GM12878 (cell line): ENCODE data around the gene MSH3. TPM values are rescaled to one million over a fixed set of nuclear protein-coding genes. Genes with fewer than 3 reads are reported as not detected.

ENCODE experiments used
- ATAC-seq: fragments of 200-7000 bp; cut with Tn5 transposase; 3 replicates; pipeline ENCODE4 v1.9.1; 2020; ENCODE audit warnings: mild to moderate bottlenecking, moderate library complexity
- BruUV-seq: library from RNA; stranded (reverse); fragments of 400-500 nt; replicated peaks from 2 replicates; lab custom pipeline; 2021; lab: Mats Ljungman, UMichigan
- CTCF ChIA-PET: fragments of 300-600 bp; sonication (Branson Sonifier 250); formaldehyde crosslinking; extraction: SDS; loops from one replicate; lab custom pipeline; 2021; ENCODE audit warnings: inconsistent platforms; lab: Yijun Ruan, JAX
- POLR2A ChIA-PET: fragments of 350-600 bp; formaldehyde crosslinking; extraction: SDS; loops from one replicate; lab custom pipeline; 2021; ENCODE audit warnings: inconsistent platforms; lab: Charles Lee
- RAD21 ChIA-PET: fragments of 300-600 bp; sonication (Branson Sonifier 250); formaldehyde crosslinking; loops from one replicate; lab custom pipeline; 2023; ENCODE audit warnings: antibody characterized with exemption; ENCODE audit not compliant: unreplicated experiment; lab: Charles Lee
- SMC1A ChIA-PET: fragments of 300-600 bp; sonication (Branson Sonifier 250); formaldehyde crosslinking; loops from one replicate; lab custom pipeline; 2023; ENCODE audit not compliant: unreplicated experiment, uncharacterized antibody; lab: Charles Lee
- DNase-seq: peaks from one replicate; pipeline ENCODE4 v3.0.0-alpha.2; 2011; ENCODE audit warnings: low read depth, low spot score
- FAIRE-seq: peaks from 3 replicates; lab custom pipeline; 2011; peaks lifted over from hg19 to GRCh38; lab: Jason Lieb, UNC
- H2AFZ ChIP-seq: 2 replicates; pipeline ENCODE4 v1.6.0; 2011; ENCODE audit warnings: low read depth, low read length, control low read depth; ENCODE audit not compliant: control insufficient read depth
- H3K27ac ChIP-seq: 2 replicates; pipeline ENCODE4 v1.5.1; 2011; ENCODE audit warnings: control low read depth; ENCODE audit not compliant: control insufficient read depth, insufficient read depth
- H3K27me3 ChIP-seq, 2 experiments: replicated peaks in 1 of 2; 2 replicates each; pipeline versions ENCODE4 v1.6.0 to v1.6.1; 2011; ENCODE audit warnings: low read length in 1 of 2; ENCODE audit not compliant: control insufficient read depth in 2 of 2, insufficient read depth in 2 of 2
- H3K36me3 ChIP-seq, 2 experiments: 2 replicates each; pipeline ENCODE4 v1.5.1; 2011; ENCODE audit warnings: low read length in 1 of 2; ENCODE audit not compliant: control insufficient read depth in 2 of 2, insufficient read depth in 2 of 2
- H3K4me1 ChIP-seq: 2 replicates; pipeline ENCODE4 v1.6.1; 2011; ENCODE audit warnings: mild to moderate bottlenecking, low read length, moderate library complexity, mixed read lengths; ENCODE audit not compliant: control insufficient read depth, insufficient read depth
- H3K4me2 ChIP-seq: 2 replicates; pipeline ENCODE4 v1.6.0; 2011; ENCODE audit warnings: control low read depth; ENCODE audit not compliant: control insufficient read depth, insufficient read depth
- H3K4me3 ChIP-seq: fragments of 200-600 bp; sonication (generic); 2 replicates; pipeline ENCODE4 v1.5.1; 2016
- H3K79me2 ChIP-seq: 2 replicates; pipeline ENCODE4 v1.6.0; 2011; ENCODE audit warnings: low read length; ENCODE audit not compliant: control insufficient read depth, insufficient read depth
- H3K9ac ChIP-seq: 2 replicates; pipeline ENCODE4 v1.8.0; 2011; ENCODE audit warnings: low read length, control low read depth, mixed read lengths; ENCODE audit not compliant: control insufficient read depth, insufficient read depth
- H3K9me3 ChIP-seq: replicated peaks from 3 replicates; pipeline ENCODE4 v1.5.1; 2011; ENCODE audit warnings: mild to moderate bottlenecking, low read length; ENCODE audit not compliant: control insufficient read depth, insufficient read depth
- H4K20me1 ChIP-seq: 2 replicates; pipeline ENCODE4 v1.6.0; 2011; ENCODE audit not compliant: control insufficient read depth, insufficient read depth
- CBFB ChIP-seq: IDR thresholded peaks from 2 replicates; pipeline ENCODE4 v1.6.1; 2016; ENCODE audit warnings: antibody characterized with exemption, low read depth
- CEBPB ChIP-seq, 2 experiments: fragments of 150-350 bp in 1 of 2; IDR thresholded peaks; 2 replicates each; pipeline ENCODE4 v1.6.1; 2012 to 2014; ENCODE audit warnings: low read depth in 2 of 2, low read length in 2 of 2, borderline replicate concordance in 1 of 2, inconsistent platforms in 1 of 2
- CEBPZ ChIP-seq: fragments of 150-350 bp; IDR thresholded peaks from 2 replicates; pipeline ENCODE4 v1.6.1; 2016; ENCODE audit warnings: low read depth, low read length
- CHD4 ChIP-seq: fragments of 200-600 bp; sonication (generic); IDR thresholded peaks from 2 replicates; pipeline ENCODE4 v1.6.1; 2016; ENCODE audit warnings: mild to moderate bottlenecking
- CTCF ChIP-seq, 3 experiments: IDR thresholded peaks in 2 of 3; conservative IDR thresholded peaks in 1 of 3; 2 replicates each; pipeline ENCODE4 v1.5.1; 2011; ENCODE audit warnings: low read depth in 3 of 3, low read length in 3 of 3, mild to moderate bottlenecking in 3 of 3, control low read depth in 2 of 3, moderate library complexity in 2 of 3, inconsistent platforms in 1 of 3, mixed read lengths in 1 of 3; ENCODE audit not compliant: control insufficient read depth in 2 of 3, insufficient read depth in 1 of 3; ENCODE audit errors: extremely low read depth in 1 of 3
- ELK1 ChIP-seq: IDR thresholded peaks from 2 replicates; pipeline ENCODE4 v1.6.1; 2012; ENCODE audit warnings: low read depth, low read length, improper control_type of control experiment
- IKZF2 ChIP-seq, 2 experiments: fragments of 450-650 bp; IDR thresholded peaks; 2 replicates each; pipeline ENCODE4 v1.6.1; 2017; ENCODE audit warnings: mild to moderate bottlenecking in 2 of 2, moderate library complexity in 2 of 2
- KAT2A ChIP-seq: conservative IDR thresholded peaks from 2 replicates; pipeline ENCODE4 v1.6.1; 2011; ENCODE audit warnings: low read depth, low read length; ENCODE audit not compliant: control insufficient read depth
- SMAD1 ChIP-seq: fragments of 450-650 bp; IDR thresholded peaks from 2 replicates; pipeline ENCODE4 v1.6.1; 2018; ENCODE audit warnings: mild to moderate bottlenecking, low read depth; ENCODE audit not compliant: partially characterized antibody
- SP1 ChIP-seq: IDR thresholded peaks from one replicate; pipeline ENCODE4 v1.6.1; 2011; ENCODE audit warnings: low read depth, low read length
- TARDBP ChIP-seq: IDR thresholded peaks from 2 replicates; pipeline ENCODE4 v1.6.1; 2016; ENCODE audit warnings: borderline replicate concordance
- TCF7 ChIP-seq: IDR thresholded peaks from 2 replicates; pipeline ENCODE4 v1.6.1; 2014; ENCODE audit warnings: antibody characterized with exemption, borderline replicate concordance
- ZNF207 ChIP-seq: fragments of 450-650 bp; IDR thresholded peaks from 2 replicates; pipeline ENCODE4 v1.6.1; 2014; ENCODE audit warnings: antibody characterized with exemption, mild to moderate bottlenecking, borderline replicate concordance
- ZNF592 ChIP-seq: fragments of 450-650 bp; IDR thresholded peaks from 2 replicates; pipeline ENCODE4 v1.6.1; 2017; ENCODE audit warnings: mild to moderate bottlenecking, moderate library complexity
- WGBS: methylation state at CpG from one replicate; pipeline ENCODE4 v1.1.6; 2016; ENCODE audit warnings: low lambda C conversion rate; ENCODE audit not compliant: insufficient replicate concordance, insufficient coverage; ENCODE audit errors: missing lambda C conversion rate; 5-methylcytosine and 5-hydroxymethylcytosine counted together
- in situ Hi-C: fragments of 300-500 bp; cut with MboI; formaldehyde crosslinking; loops from 9 replicates; pipeline ENCODE4 v1.14.3; 2018; ENCODE audit warnings: mixed read lengths
- intact Hi-C: fragments of 100-400 bp; cut with micrococcal nuclease; formaldehyde crosslinking; loops from one replicate; pipeline ENCODE4 v1.14.2; 2022; ENCODE audit not compliant: unreplicated experiment
- polyA plus RNA-seq, 11 experiments: library from polyadenylated mRNA; depleted of rRNA in 4 of 11; unstranded in 6 of 11; stranded (reverse) in 5 of 11; fragments of >200 nt; fragmentation: Nextera tagmentation in 4 of 11; fragmentation: Illumina TruSeq in 1 of 11; extraction: Ambion mirVana in 4 of 11; extraction: Trizol in 1 of 11; gene quantifications; 1 replicate in 1 of 11; 2 replicates in 10 of 11; pipeline versions ENCODE4 v1.2.1 to v1.2.3, GENCODE V29; 2011 to 2016; ENCODE audit warnings: inconsistent platforms in 2 of 11, missing spikeins in 2 of 11, low read depth in 1 of 11
- total RNA-seq, 4 experiments: library from RNA; depleted of rRNA in 3 of 4; stranded (reverse); fragments of >200 nt in 3 of 4; fragmentation: Illumina TruSeq in 1 of 4; extraction: Trizol in 1 of 4; gene quantifications; 2 replicates each; pipeline versions ENCODE4 v1.2.1 to v1.2.3, GENCODE V29; 2013 to 2021

Gene MSH3
- total and polyA plus RNA-seq, 10 of the 15 experiments (the other 5 are each of a cell fraction or from before 2014, with no cell fraction given), result 4.7 to 17.5 (median 12.2) TPM

GRCh38 chr5:80917631-80918030 lies 263.2 kb downstream of the MSH3 start:
- no peak overlapping the region for H3K27ac ChIP-seq
- H3K36me3 ChIP-seq, result no peaks in the 10 kb centered on the region
- ChIA-PET SMC1A (interaction anchor here (0.6 to 1.2 kb wide), 2 partner anchors 9 to 343 kb away, joined by 3 to 4 read pairs; no protein-coding TSS in a partner anchor), CTCF (interaction anchor here (1.1 kb wide), 1 partner anchor 18 kb away, joined by 3 read pairs; no protein-coding TSS in a partner anchor), RAD21 (interaction anchor here (0.5 kb wide), 1 partner anchor 121 kb away, joined by 3 read pairs; no protein-coding TSS in a partner anchor), POLR2A (no interaction called here)
- no peaks in the 10 kb centered on the region for H3K79me2 ChIP-seq
- H3K27me3 ChIP-seq, result no peaks in the 10 kb centered on the region
- no peak overlapping the region for H3K4me3 ChIP-seq
- BruUV-seq, result no TSS peak
- 69% methylated on average over 3 of the region's 3 CpGs for WGBS
- no peaks in the 10 kb centered on the region for H3K9me3 ChIP-seq
- ATAC-seq (no peak), DNase-seq (no peak), FAIRE-seq (no peak)
- H3K9ac ChIP-seq, result no peak overlapping the region
- in situ Hi-C loops, result no loop called here
- no peak overlapping the region for H3K4me2 ChIP-seq
- intact Hi-C loops, result no loop called here
- peaks cover 4% of the 10 kb centered on the region; the same call in 1 of the 2 replicates for H3K4me1 ChIP-seq
- H4K20me1 ChIP-seq, result no peaks in the 10 kb centered on the region
- H2AFZ ChIP-seq, result no peak overlapping the region
- TF ChIP-seq CTCF (IDR thresholded peaks at IDR 0.05 in 2 of 3, conservative IDR thresholded peaks at IDR 0.05 in 1 of 3; ENCODE audit: control insufficient read depth in 2 of 3, extremely low read depth in 1 of 3, insufficient read depth in 1 of 3, low read depth in 3 of 3, low read length in 3 of 3), result no peak
- no peak for TF ChIP-seq SP1
- TF ChIP-seq CBFB, result no peak
- TF ChIP-seq ELK1, result no peak
- TF ChIP-seq CHD4, result no peak
- no peak for TF ChIP-seq TARDBP
- no peak for TF ChIP-seq KAT2A
- no peak for TF ChIP-seq ZNF207
- TF ChIP-seq CEBPZ, result no peak
- no peak for TF ChIP-seq ZNF592
- no peak for TF ChIP-seq SMAD1
- no peak for TF ChIP-seq CEBPB (IDR thresholded peaks at IDR 0.05; ENCODE audit: borderline replicate concordance in 1 of 2, low read depth in 2 of 2, low read length in 2 of 2)
- no peak for TF ChIP-seq TCF7
- no peak for TF ChIP-seq IKZF2 (IDR thresholded peaks at IDR 0.05)
